Testis (tissue), 2 donors: ENCODE measurements around the gene MBP.

Experiments used
- POLR2A ChIP-seq: fragments of 450-650 bp; IDR thresholded peaks from one replicate; pipeline ENCODE4 v1.6.1; 2017; ENCODE audit warnings: antibody characterized with exemption, mild to moderate bottlenecking, moderate library complexity
- TF ChIP-seq, protein P1 (sequence below), 3 experiments: fragments of 450-650 bp in 2 of 3; fragments of 200-600 bp in 1 of 3; sonication (generic) in 1 of 3; IDR thresholded peaks; one replicate each; pipeline ENCODE4 v1.5.1; 2016 to 2019; ENCODE audit warnings: antibody characterized with exemption in 3 of 3, mild to moderate bottlenecking in 2 of 3, moderate library complexity in 1 of 3

DNA sequence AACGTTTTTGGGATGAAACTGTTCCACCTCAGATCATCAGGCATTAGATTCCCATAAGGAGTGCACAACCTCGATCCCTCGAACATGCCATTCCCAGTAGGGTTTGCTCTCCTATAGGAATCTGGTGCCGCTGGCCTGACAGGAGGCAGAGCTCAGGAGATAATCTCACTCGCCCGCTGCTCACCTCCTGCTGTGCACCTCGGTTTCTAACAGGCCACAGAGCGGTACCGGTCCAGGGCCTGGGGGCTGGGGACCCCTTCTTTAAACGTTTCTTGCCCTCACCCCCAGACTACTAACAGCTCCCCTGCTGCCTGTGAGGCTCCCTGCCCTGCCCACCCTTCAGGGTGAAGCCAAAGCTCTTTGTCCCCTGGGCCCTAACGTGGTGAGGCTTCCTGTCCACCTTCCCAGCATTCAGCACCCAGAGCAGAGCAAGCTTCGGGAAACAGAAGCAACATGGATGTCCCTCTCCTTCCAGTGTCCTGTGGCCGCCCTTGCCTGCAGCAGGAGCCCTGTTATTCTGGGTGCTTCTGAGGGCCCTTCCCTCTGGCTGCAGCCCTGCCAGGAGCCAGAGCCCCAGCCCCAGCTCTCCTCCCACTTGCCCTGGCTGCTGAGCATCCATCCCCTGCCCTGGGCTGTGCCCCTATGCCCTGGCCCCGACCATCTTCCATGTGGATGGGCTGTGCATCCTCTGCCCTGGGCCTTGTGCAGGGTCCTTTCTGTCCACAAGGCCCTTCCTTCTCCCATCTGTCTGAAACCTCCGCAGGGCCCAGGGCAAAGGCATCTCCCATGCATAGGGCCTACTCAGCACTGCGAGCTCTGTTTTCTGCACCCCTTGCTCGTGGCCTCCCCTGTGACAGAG is 140.1 kb downstream of the MBP start:
- TF ChIP-seq, protein P1, sequence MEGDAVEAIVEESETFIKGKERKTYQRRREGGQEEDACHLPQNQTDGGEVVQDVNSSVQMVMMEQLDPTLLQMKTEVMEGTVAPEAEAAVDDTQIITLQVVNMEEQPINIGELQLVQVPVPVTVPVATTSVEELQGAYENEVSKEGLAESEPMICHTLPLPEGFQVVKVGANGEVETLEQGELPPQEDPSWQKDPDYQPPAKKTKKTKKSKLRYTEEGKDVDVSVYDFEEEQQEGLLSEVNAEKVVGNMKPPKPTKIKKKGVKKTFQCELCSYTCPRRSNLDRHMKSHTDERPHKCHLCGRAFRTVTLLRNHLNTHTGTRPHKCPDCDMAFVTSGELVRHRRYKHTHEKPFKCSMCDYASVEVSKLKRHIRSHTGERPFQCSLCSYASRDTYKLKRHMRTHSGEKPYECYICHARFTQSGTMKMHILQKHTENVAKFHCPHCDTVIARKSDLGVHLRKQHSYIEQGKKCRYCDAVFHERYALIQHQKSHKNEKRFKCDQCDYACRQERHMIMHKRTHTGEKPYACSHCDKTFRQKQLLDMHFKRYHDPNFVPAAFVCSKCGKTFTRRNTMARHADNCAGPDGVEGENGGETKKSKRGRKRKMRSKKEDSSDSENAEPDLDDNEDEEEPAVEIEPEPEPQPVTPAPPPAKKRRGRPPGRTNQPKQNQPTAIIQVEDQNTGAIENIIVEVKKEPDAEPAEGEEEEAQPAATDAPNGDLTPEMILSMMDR (IDR thresholded peaks at IDR 0.05) = no peak
- TF ChIP-seq POLR2A = no peak
